Activated naive CD8-positive, alpha-beta T cell treated with anti-CD3 and anti-CD28 coated beads, Interleukin-2, amount 10 ng/mL, durations not matched to agents 7 days and 5 days (primary cell): ENCODE results near the gene LPGAT1. TPM values are rescaled to one million over a fixed set of nuclear protein-coding genes. Genes with fewer than 3 reads are reported as not detected.

Experiments used
- ATAC-seq: fragments of 150-1000 bp; cut with Tn5 transposase; one replicate; pipeline ENCODE4 v1.10.0; 2021; ENCODE audit warnings: low read depth, moderate library complexity
- POLR2A ChIA-PET: fragments of 350-600 bp; sonication (Branson Sonifier 250); formaldehyde crosslinking; loops from one replicate; lab custom pipeline; 2021; ENCODE audit warnings: antibody characterized with exemption; lab: Charles Lee
- DNase-seq: peaks from one replicate; pipeline ENCODE4 v3.0.0; 2021
- H3K27ac Mint-ChIP-seq: one replicate; pipeline ENCODE4 v1.8.0; 2022; ENCODE audit warnings: mild to moderate bottlenecking, mixed read lengths
- H3K27me3 Mint-ChIP-seq: one replicate; pipeline ENCODE4 v1.8.0; 2022; ENCODE audit warnings: mild to moderate bottlenecking, moderate library complexity, mixed read lengths
- H3K36me3 Mint-ChIP-seq: one replicate; pipeline ENCODE4 v1.8.0; 2021; ENCODE audit warnings: mild to moderate bottlenecking, mixed read lengths
- H3K4me1 Mint-ChIP-seq: one replicate; pipeline ENCODE4 v1.8.0; 2021; ENCODE audit warnings: mixed read lengths
- H3K4me3 Mint-ChIP-seq: one replicate; pipeline ENCODE4 v1.8.0; 2022; ENCODE audit warnings: mild to moderate bottlenecking, moderate library complexity, mixed read lengths
- H3K9me3 Mint-ChIP-seq: one replicate; pipeline ENCODE4 v1.8.0; 2021; ENCODE audit warnings: mixed read lengths
- total RNA-seq, 2 experiments: library from RNA; stranded (reverse); gene quantifications; one replicate each; pipeline ENCODE4 v1.2.3, GENCODE V29; 2021

The LPGAT1 gene
- total RNA-seq, 2 experiments from 2014 or later: 45.5 to 47.4 TPM

DNA sequence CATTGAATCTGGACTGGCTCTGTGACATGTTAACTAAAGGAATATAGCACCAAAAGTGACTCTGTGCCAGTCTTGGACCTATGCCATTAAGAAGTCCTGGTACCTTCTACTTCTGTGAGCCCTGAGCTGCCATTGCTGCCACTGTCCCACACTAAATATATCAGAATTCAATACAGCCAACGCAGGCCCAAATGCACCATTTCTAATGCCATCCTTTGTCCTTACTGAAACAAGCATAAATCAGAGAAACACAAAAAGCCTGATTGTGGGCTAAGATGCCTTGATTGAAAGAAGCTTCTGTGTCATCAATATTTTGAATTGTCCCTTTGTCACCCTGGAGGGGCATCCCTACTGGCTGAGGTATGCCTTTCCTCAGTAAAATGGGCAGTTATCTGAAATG, 88.3 kb downstream of the LPGAT1 start:
- peaks cover 2% of the 10 kb centered on the region for H3K27me3 Mint-ChIP-seq
- POLR2A ChIA-PET: interaction anchor here (1.0 kb wide), 1 partner anchor 44 kb away, joined by 4 read pairs; no protein-coding TSS in a partner anchor
- H3K27ac Mint-ChIP-seq: no peak overlapping the region
- no peaks in the 10 kb centered on the region for H3K9me3 Mint-ChIP-seq
- no peak overlapping the region for H3K4me3 Mint-ChIP-seq
- ATAC-seq (no peak), DNase-seq (no peak)
- peaks cover 9% of the 10 kb centered on the region for H3K36me3 Mint-ChIP-seq
- H3K4me1 Mint-ChIP-seq: peaks cover 34% of the 10 kb centered on the region

GRCh38 chr1:211741788-211742187, 88.8 kb downstream of the LPGAT1 start:
- Mint-ChIP-seq H3K9me3 (no peaks in the 10 kb centered on the region), H3K27ac (no peak overlapping the region), H3K4me3 (no peak overlapping the region), H3K4me1 (peaks cover 34% of the 10 kb centered on the region), H3K27me3 (peaks cover 2% of the 10 kb centered on the region), H3K36me3 (peaks cover 7% of the 10 kb centered on the region)
- no peak for ATAC-seq
- DNase-seq: no peak
- POLR2A ChIA-PET: interaction anchor here (1.0 kb wide), 1 partner anchor 43 kb away, joined by 4 read pairs; no protein-coding TSS in a partner anchor

DNA sequence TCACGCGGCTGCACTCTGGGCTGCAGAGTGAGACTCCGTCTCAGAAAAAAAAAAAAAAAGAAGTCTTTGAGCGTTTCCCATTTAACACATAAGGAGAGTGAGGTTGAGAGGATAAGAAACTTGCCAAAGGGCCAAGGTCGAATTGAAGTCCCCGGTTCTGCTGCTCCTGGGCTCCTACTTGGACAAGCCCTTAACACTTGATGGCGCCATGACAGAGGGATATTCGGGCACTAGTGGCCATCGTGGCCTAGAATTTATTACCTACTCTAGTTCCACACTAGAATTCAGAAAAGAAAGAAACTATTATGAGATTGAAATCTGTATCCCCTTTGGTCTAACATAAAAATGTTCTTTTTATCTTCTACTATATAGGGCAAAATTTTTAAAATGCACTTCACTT, 89.4 kb downstream of the LPGAT1 start:
- DNase-seq (no peak), ATAC-seq (no peak)
- H3K4me1 Mint-ChIP-seq: peaks cover 34% of the 10 kb centered on the region
- H3K27ac Mint-ChIP-seq: no peak overlapping the region
- H3K36me3 Mint-ChIP-seq: peaks cover 6% of the 10 kb centered on the region
- peaks cover 2% of the 10 kb centered on the region for H3K27me3 Mint-ChIP-seq
- H3K4me3 Mint-ChIP-seq: no peak overlapping the region
- H3K9me3 Mint-ChIP-seq: no peaks in the 10 kb centered on the region
- POLR2A ChIA-PET: interaction anchor here (1.0 kb wide), 1 partner anchor 43 kb away, joined by 4 read pairs; no protein-coding TSS in a partner anchor

- ATAC-seq: peak; percentile 54
- no peaks in the 10 kb centered on the region for H3K9me3 Mint-ChIP-seq
- peak overlapping the region; percentile 93 for H3K27ac Mint-ChIP-seq
- no peak for DNase-seq
- H3K4me1 Mint-ChIP-seq: peaks cover 34% of the 10 kb centered on the region
- peak overlapping the region; percentile 77 for H3K4me3 Mint-ChIP-seq
- peaks cover 2% of the 10 kb centered on the region for H3K27me3 Mint-ChIP-seq
- peaks cover 4% of the 10 kb centered on the region for H3K36me3 Mint-ChIP-seq
- POLR2A ChIA-PET: interaction anchor here (1.4 to 2.1 kb wide), 2 partner anchors 22 to 42 kb away, joined by 3 to 11 read pairs; no protein-coding TSS in a partner anchor
These were observed 90.7 kb downstream of the LPGAT1 start for GRCh38 chr1:211739671-211740411.

GRCh38 chr1:211738691-211739301, 91.8 kb downstream of the LPGAT1 start:
- peak; percentile 58 for DNase-seq
- H3K9me3 Mint-ChIP-seq: no peaks in the 10 kb centered on the region
- POLR2A ChIA-PET: interaction anchor here (0.8 to 2.1 kb wide), 5 partner anchors 9 to 547 kb away, joined by 3 to 11 read pairs (median 3); no protein-coding TSS in a partner anchor
- H3K4me1 Mint-ChIP-seq: peaks cover 34% of the 10 kb centered on the region
- peak; percentile 77 for ATAC-seq
- H3K4me3 Mint-ChIP-seq: peak overlapping the region; percentile 77
- H3K27me3 Mint-ChIP-seq: peaks cover 2% of the 10 kb centered on the region
- H3K27ac Mint-ChIP-seq: peak overlapping the region; percentile 93
- peaks cover 4% of the 10 kb centered on the region for H3K36me3 Mint-ChIP-seq

DNA sequence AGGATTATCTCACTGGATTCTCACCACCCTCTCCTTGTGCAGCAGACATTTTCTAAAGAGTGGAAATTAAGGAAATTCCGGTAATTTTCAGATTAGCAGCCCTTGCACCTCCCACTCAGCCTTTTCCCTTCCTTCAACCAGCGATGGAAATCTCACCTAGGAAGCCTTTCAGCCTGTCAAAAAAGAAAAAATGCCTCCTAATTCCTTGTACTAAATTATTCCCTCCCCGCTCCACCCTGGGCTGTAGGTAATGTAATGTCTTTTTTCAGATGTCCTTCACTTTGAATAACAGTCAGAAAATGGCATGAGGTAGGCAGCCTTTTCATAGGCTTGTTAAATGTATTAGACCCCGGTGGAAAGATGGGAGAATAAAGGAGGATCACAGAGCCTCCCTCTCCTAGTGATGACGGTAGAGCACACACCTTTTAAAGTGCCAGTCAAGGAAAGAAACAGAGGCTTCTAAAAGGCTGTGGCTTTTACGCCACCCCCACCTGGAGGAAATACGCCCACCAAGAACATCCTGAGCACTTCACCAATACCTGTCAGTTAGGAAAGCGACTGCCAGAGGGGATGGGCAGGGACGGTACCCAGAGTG, 92.4 kb downstream of the LPGAT1 start:
- Mint-ChIP-seq H3K36me3 (peaks cover 4% of the 10 kb centered on the region), H3K4me1 (peaks cover 34% of the 10 kb centered on the region), H3K27me3 (peaks cover 2% of the 10 kb centered on the region), H3K27ac (peak overlapping the region; percentile 93), H3K4me3 (peak overlapping the region; percentile 77), H3K9me3 (no peaks in the 10 kb centered on the region)
- ATAC-seq (peak; percentile 48), DNase-seq (no peak)
- POLR2A ChIA-PET: interaction anchor here (0.8 to 2.1 kb wide), 6 partner anchors 8 to 548 kb away, joined by 3 to 11 read pairs (median 3); no protein-coding TSS in a partner anchor

- peaks cover 2% of the 10 kb centered on the region for H3K27me3 Mint-ChIP-seq
- peak overlapping the region; percentile 11 for H3K4me3 Mint-ChIP-seq
- peak overlapping the region; percentile 93 for H3K27ac Mint-ChIP-seq
- H3K4me1 Mint-ChIP-seq: peaks cover 34% of the 10 kb centered on the region
- peaks cover 2% of the 10 kb centered on the region for H3K36me3 Mint-ChIP-seq
- POLR2A ChIA-PET: interaction anchor here (0.9 kb wide), 1 partner anchor 15 kb away, joined by 3 read pairs; no protein-coding TSS in a partner anchor
- H3K9me3 Mint-ChIP-seq: no peaks in the 10 kb centered on the region
- ATAC-seq (no peak), DNase-seq (no peak)
These were observed 93.2 kb downstream of the LPGAT1 start for GRCh38 chr1:211737115-211738035.

DNA sequence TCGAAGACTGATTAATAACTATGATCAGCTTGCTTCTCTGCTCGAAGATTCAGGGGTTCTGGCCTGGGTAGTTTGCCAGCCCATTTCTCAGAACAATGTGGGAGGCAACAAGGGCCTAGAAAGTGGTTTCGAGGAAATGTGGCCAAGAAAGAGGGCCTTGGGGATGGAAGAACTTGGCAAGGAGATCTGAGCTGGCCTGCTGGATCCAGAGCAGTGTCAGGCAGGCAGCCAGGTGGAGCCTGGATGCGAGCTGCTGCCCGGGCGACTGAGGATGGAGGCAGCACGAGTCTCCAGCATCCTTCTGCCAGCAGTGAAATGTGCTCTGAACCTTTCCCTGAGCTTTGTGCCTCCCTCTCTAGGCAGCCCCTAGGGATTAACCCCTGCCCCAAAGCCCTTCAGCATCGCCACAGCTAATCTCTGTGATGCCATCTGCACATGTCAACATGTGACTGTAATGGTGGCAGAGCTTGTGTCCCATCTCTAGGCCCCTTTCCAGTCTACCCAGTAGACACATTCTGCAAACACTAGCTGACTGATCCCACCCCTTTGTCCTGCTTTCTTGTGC, 94.1 kb downstream of the LPGAT1 start:
- Mint-ChIP-seq H3K4me3 (no peak overlapping the region), H3K36me3 (no peaks in the 10 kb centered on the region), H3K27ac (no peak overlapping the region), H3K27me3 (peaks cover 2% of the 10 kb centered on the region), H3K4me1 (peaks cover 34% of the 10 kb centered on the region), H3K9me3 (no peaks in the 10 kb centered on the region)
- no peak for ATAC-seq
- no peak for DNase-seq
- POLR2A ChIA-PET: no interaction called here

- POLR2A ChIA-PET: no interaction called here
- Mint-ChIP-seq H3K4me1 (peaks cover 30% of the 10 kb centered on the region), H3K36me3 (no peaks in the 10 kb centered on the region), H3K4me3 (no peak overlapping the region), H3K9me3 (no peaks in the 10 kb centered on the region), H3K27me3 (peaks cover 2% of the 10 kb centered on the region), H3K27ac (no peak overlapping the region)
- DNase-seq: no peak
- no peak for ATAC-seq
These were observed 95.1 kb downstream of the LPGAT1 start for GRCh38 chr1:211735208-211736170.

DNA sequence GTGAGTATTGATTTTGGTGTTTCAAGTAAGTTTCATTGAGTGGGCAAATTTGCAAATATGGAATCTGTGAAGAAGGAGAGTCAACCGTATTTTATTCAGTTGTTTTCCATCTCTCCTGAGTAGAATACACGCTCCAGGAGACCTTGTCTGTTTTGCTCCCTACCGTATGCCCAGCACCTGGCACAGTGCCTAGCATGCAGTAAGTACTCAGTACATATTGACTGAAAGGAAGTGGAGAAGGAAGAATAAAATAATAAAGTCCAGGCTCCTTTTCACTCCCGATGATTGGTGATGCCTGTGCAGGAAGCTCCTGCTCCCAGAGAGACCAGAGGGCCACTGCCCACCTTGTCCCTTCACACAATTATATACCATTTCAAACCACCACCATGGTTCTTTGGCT, 95.8 kb downstream of the LPGAT1 start:
- POLR2A ChIA-PET: no interaction called here
- no peak for DNase-seq
- H3K4me3 Mint-ChIP-seq: no peak overlapping the region
- H3K27me3 Mint-ChIP-seq: peaks cover 2% of the 10 kb centered on the region
- H3K27ac Mint-ChIP-seq: no peak overlapping the region
- no peaks in the 10 kb centered on the region for H3K9me3 Mint-ChIP-seq
- peaks cover 24% of the 10 kb centered on the region for H3K4me1 Mint-ChIP-seq
- no peak for ATAC-seq
- no peaks in the 10 kb centered on the region for H3K36me3 Mint-ChIP-seq

DNA sequence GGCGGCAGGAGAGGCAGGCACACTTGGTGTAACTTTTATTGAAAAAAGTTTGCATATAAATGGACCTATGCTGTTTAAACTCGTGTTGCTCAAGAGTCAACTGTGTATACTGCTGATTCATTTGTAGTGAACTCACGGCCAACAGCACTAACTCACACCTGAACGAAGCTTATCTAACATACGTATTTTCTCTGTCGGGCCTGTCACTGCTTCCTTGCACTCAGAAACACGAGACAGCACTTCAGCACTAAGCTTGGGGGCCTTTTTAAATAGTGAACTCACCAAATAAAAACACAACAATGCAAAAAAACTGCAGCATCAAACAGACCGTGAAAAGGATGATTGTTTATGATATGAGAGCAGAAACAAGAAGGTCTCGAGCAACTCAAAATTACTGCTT, 96.2 kb downstream of the LPGAT1 start:
- DNase-seq (no peak), ATAC-seq (no peak)
- no peak overlapping the region for H3K4me3 Mint-ChIP-seq
- H3K27ac Mint-ChIP-seq: no peak overlapping the region
- H3K9me3 Mint-ChIP-seq: no peaks in the 10 kb centered on the region
- POLR2A ChIA-PET: no interaction called here
- H3K4me1 Mint-ChIP-seq: peaks cover 20% of the 10 kb centered on the region
- H3K36me3 Mint-ChIP-seq: no peaks in the 10 kb centered on the region
- peaks cover 2% of the 10 kb centered on the region for H3K27me3 Mint-ChIP-seq
